ENCODE data around the gene CNNM2.

GRCh38 chr10:103079100-103079499 lies 161.0 kb downstream of the CNNM2 start:
- no peak for TF ChIP-seq POLR2A (IDR thresholded peaks at IDR 0.05; ENCODE audit: borderline replicate concordance, extremely low read depth, insufficient read depth, insufficient read length)
- no peak for TF ChIP-seq SP1 (IDR thresholded peaks at IDR 0.05; ENCODE audit: low read depth)
- no peak for TF ChIP-seq ELF1 (IDR thresholded peaks at IDR 0.05; ENCODE audit: borderline replicate concordance, low read depth)
- TF ChIP-seq CTCF (IDR thresholded peaks at IDR 0.05 in 2 of 3, conservative IDR thresholded peaks at IDR 0.05 in 1 of 3; ENCODE audit: borderline replicate concordance in 1 of 3, insufficient read depth in 1 of 3, low read depth in 2 of 3, low read length in 2 of 3) = no peak
- TF ChIP-seq POLR2AphosphoS5 (IDR thresholded peaks at IDR 0.05; ENCODE audit: low read depth, low read length) = no peak
- TF ChIP-seq EZH2phosphoT487 (IDR thresholded peaks at IDR 0.05; ENCODE audit: borderline replicate concordance) = no peak
- TF ChIP-seq JUND (IDR thresholded peaks at IDR 0.05) = no peak
- no peak for TF ChIP-seq FOSL1 (IDR thresholded peaks at IDR 0.05; ENCODE audit: low read depth)
- TF ChIP-seq CEBPB (IDR thresholded peaks at IDR 0.05; ENCODE audit: low read depth) = no peak
- no peak for TF ChIP-seq RAD21 (IDR thresholded peaks at IDR 0.05; ENCODE audit: low read depth)
- no peak for TF ChIP-seq YY1 (IDR thresholded peaks at IDR 0.05; ENCODE audit: extremely low read depth, insufficient replicate concordance, low read depth, low read length)
